Peyer's patch (tissue), 4 donors: Measurements from ENCODE around the gene UGT1A8. TPM values are rescaled to one million over a fixed set of nuclear protein-coding genes. Genes with fewer than 3 reads are reported as not detected.
"Not testable (repeated sequence)": the region's sequence is repeated elsewhere in the genome, so short reads cannot be mapped to it uniquely, and the experiment has no call there.

ENCODE experiments used
- DNase-seq, 3 donors: peaks; one replicate each; pipeline ENCODE4 v3.0.0-alpha.2; 2017 to 2019
- H3K27ac ChIP-seq, 4 donors: fragments of 200-600 bp; sonication (generic); one replicate each; pipeline ENCODE4 v1.5.1; 2016 to 2019
- H3K27me3 ChIP-seq, 2 donors: fragments of 200-600 bp; sonication (generic); one replicate each; pipeline ENCODE4 v1.5.1; 2019
- H3K36me3 ChIP-seq, 3 donors: fragments of 200-600 bp; sonication (generic); one replicate each; pipeline ENCODE4 v1.5.1; 2016 to 2019
- H3K4me1 ChIP-seq, 4 donors: fragments of 200-600 bp; sonication (generic); one replicate each; pipeline ENCODE4 v1.5.1; 2016 to 2019
- H3K4me3 ChIP-seq, 4 donors: fragments of 200-600 bp; sonication (generic); 1 replicate in 3 of 4; 2 replicates in 1 of 4; pipeline ENCODE4 v1.5.1; 2016 to 2019; ENCODE audit warnings: mild to moderate bottlenecking in 1 of 4
- H3K9me3 ChIP-seq, 4 donors: fragments of 200-600 bp; sonication (generic); one replicate each; pipeline ENCODE4 v1.5.1; 2016 to 2019; ENCODE audit warnings: mild to moderate bottlenecking in 1 of 4
- CTCF ChIP-seq, 6 experiments: fragments of 450-650 bp in 4 of 6; fragments of 200-600 bp in 2 of 6; sonication (generic) in 1 of 6; IDR thresholded peaks; one replicate each; pipeline ENCODE4 v1.5.1; 2017 to 2019; ENCODE audit warnings: antibody characterized with exemption in 6 of 6, mild to moderate bottlenecking in 3 of 6, moderate library complexity in 1 of 6
- POLR2A ChIP-seq, 2 donors: fragments of 450-650 bp; IDR thresholded peaks; one replicate each; pipeline ENCODE4 v1.5.1; 2017; ENCODE audit warnings: antibody characterized with exemption in 2 of 2, mild to moderate bottlenecking in 2 of 2, moderate library complexity in 2 of 2
- total RNA-seq, 4 donors: library from RNA; depleted of rRNA; stranded (reverse); fragments of >200 nt; gene quantifications; one replicate each; pipeline ENCODE4 v1.1.0, GENCODE V29; 2016

Gene UGT1A8
- total RNA-seq, 4 donors from 2014 or later = 2.5 to 19.6 (median 10.5) TPM

DNA sequence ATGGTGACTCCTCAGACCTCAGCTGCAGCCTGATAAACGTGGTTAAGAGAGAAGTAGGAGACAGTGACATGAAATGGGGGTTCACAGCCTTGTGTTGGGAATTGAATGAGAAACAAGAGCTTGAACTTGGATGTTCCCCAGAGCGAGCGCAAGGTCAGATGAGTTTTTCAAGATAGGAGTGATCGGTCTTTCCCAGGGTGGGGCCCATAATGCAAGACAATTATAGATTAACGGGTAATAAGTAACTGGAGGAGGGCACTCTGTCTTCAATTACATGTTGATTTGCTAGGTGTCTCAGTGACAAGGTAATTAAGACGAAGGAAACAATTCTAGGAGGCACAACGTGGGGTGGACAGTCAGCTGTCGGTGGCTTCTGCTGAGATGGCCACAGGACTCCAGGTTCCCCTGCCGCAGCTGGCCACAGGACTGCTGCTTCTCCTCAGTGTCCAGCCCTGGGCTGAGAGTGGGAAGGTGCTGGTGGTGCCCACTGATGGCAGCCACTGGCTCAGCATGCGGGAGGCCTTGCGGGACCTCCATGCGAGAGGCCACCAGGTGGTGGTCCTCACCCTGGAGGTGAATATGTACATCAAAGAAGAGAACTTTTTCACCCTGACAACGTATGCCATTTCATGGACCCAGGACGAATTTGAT, 95.3 kb downstream of the UGT1A8 start, which contains the start of gene UGT1A5:
UGT1A5 (plus strand) TSS at position 297 of the 651 bp plus-strand sequence; CDS start at position 382, 85 bp downstream.
- H3K36me3 ChIP-seq = no peaks in the 10 kb centered on the region
- no peaks in the 10 kb centered on the region for H3K9me3 ChIP-seq
- peak within 1 kb of the TSS in 1 of 4 donors; percentile 20 for H3K4me3 ChIP-seq
- DNase-seq = peak in 1 of 3 donors; percentile 60
- H3K27me3 ChIP-seq = no peaks in the 10 kb centered on the region
- peak within 1 kb of the TSS in 2 of 4 donors; percentile 11 to 78 for H3K27ac ChIP-seq
- TF ChIP-seq CTCF (IDR thresholded peaks at IDR 0.05) (no peak), POLR2A (IDR thresholded peaks at IDR 0.05) (peak; percentile 26 to 27)
- H3K4me1 ChIP-seq = no peaks in the 10 kb centered on the region

- TF ChIP-seq POLR2A (IDR thresholded peaks at IDR 0.05) (no peak), CTCF (IDR thresholded peaks at IDR 0.05) (no peak)
- Histone ChIP-seq H3K4me1 (no peaks in the 10 kb centered on the region), H3K36me3 (no peaks in the 10 kb centered on the region), H3K27me3 (no peaks in the 10 kb centered on the region), H3K27ac (peak overlapping the region in 2 of 4 donors; percentile 11 to 78), H3K4me3 (peak overlapping the region in 1 of 4 donors; percentile 20), H3K9me3 (no peaks in the 10 kb centered on the region)
- no peak for DNase-seq
Measured at GRCh38 chr2:233713262-233713615, 95.8 kb downstream of the UGT1A8 start.

DNA sequence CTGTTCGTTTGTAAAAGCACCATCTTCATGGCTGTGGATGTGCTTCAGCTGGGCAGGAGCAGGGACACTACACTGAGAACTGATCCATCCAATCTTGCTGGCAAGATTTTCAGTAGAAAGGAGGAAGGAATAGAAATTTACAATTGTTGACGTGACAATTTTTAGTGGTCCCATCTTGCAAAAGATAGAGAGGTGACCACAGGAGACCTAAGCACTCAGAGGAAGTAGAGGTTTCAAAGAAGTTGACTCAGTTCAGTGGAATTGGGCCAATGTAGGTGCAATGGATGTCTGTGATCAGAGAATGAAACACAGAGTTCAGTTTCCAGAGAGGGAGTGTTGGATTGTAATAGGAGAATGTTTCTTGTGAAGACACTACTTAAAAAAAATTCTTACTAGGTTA, 96.7 kb downstream of the UGT1A8 start:
- DNase-seq = no peak
- Histone ChIP-seq H3K9me3 (no peaks in the 10 kb centered on the region), H3K4me3 (peak overlapping the region in 1 of 4 donors; percentile 6), H3K27ac (no peak overlapping the region), H3K27me3 (no peaks in the 10 kb centered on the region), H3K36me3 (no peaks in the 10 kb centered on the region), H3K4me1 (no peaks in the 10 kb centered on the region)
- TF ChIP-seq CTCF (IDR thresholded peaks at IDR 0.05) = no peak
- TF ChIP-seq POLR2A (IDR thresholded peaks at IDR 0.05) = no peak

- H3K4me3 ChIP-seq = peak within 1 kb of the TSS in 1 of 4 donors; percentile 6
- H3K36me3 ChIP-seq = no peaks in the 10 kb centered on the region
- no peaks in the 10 kb centered on the region for H3K27me3 ChIP-seq
- H3K9me3 ChIP-seq = no peaks in the 10 kb centered on the region
- H3K27ac ChIP-seq = no peak within 1 kb of the TSS
- DNase-seq = no peak
- H3K4me1 ChIP-seq = no peaks in the 10 kb centered on the region
- TF ChIP-seq POLR2A (IDR thresholded peaks at IDR 0.05) (no peak), CTCF (IDR thresholded peaks at IDR 0.05) (no peak)
Measured at GRCh38 chr2:233718552-233718951, 101.1 kb downstream of the UGT1A8 start, which contains the start of gene UGT1A4. UGT1A4 (plus strand) TSS chr2:233718736; CDS start chr2:233718821, 85 bp downstream.

DNA sequence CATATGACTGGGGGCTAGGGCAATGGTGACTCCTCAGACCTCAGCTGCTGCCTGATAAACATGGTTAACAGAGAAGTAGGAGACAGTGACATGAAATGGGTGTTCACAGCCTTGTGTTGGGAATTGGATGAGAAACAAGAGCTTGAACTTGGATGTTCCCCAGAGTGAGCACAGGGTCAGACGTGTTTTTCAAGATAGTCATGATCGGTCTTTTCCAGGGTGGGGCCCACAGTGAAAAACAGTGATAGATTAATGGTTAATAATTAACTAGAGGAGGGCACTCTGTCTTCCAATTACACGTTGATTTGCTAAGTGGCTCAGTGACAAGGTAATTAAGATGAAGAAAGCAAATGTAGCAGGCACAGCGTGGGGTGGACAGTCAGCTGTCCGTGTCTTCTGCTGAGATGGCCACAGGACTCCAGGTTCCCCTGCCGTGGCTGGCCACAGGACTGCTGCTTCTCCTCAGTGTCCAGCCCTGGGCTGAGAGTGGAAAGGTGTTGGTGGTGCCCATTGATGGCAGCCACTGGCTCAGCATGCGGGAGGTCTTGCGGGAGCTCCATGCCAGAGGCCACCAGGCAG, 111.4 kb downstream of the UGT1A8 start, which contains the start of gene UGT1A3:
UGT1A3 (plus strand) TSS at position 320 of the 579 bp plus-strand sequence; CDS start at position 405, 85 bp downstream.
- no peak for DNase-seq
- Histone ChIP-seq H3K4me3 (no peak within 1 kb of the TSS), H3K9me3 (no peaks in the 10 kb centered on the region), H3K4me1 (no peaks in the 10 kb centered on the region), H3K27me3 (no peaks in the 10 kb centered on the region), H3K36me3 (no peaks in the 10 kb centered on the region), H3K27ac (no peak within 1 kb of the TSS)
- TF ChIP-seq CTCF (IDR thresholded peaks at IDR 0.05) (no peak), POLR2A (IDR thresholded peaks at IDR 0.05) (no peak)

DNA sequence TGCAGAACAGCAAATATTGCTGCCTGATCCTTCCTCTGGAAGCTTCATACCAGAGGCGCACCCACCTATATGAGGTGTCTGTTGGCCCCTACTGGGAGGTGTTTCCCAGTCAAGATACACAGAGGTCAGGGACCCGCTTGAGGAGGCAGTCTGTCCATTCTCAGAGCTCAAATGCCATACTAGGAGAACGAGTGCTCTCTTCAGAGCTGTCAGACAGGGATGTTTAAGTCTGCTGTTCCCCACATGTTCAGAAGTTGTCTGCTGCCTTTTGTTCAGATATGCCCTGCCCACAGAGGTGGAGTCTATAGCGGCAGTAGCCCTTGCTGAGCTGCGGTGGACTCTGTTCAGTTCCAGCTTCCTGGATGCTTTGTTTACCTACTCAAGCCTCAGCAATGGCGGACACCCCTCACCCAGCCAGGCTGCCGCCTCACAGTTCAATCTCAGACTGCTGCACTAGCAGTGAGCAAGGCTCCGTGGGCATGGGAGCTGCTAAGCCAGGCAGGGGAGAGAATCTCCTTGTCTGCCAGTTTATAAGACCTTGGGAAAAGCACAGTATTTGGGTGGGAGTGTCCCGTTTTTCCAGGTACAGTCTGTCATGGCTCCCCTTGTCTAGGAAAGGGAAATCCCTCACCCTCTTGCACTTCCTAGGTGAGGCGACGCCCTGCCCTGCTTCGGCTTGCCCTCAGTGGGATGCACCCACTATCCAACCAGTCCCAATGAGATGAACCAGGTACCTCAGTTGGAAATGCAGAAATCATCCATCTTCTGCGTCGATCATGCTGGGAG, 119.6 kb downstream of the UGT1A8 start:
- not testable (repeated sequence) for H3K27me3 ChIP-seq, H3K4me1 ChIP-seq, H3K9me3 ChIP-seq, H3K36me3 ChIP-seq
- peak overlapping the region in 2 of 4 donors; percentile 4 to 21 for H3K4me3 ChIP-seq
- peak overlapping the region in 2 of 4 donors; percentile 27 to 46 for H3K27ac ChIP-seq
- DNase-seq = peak in 2 of 3 donors; percentile 68 to 71
